Fibroblast of pulmonary artery (primary cell): ENCODE data around the gene TIAM2.

ENCODE experiments used
- DNase-seq: peaks from one replicate; pipeline ENCODE4 v3.0.0-alpha.2; 2010; ENCODE audit warnings: low read depth
- H3K4me3 ChIP-seq: replicated peaks from 2 replicates; pipeline ENCODE4 v1.5.1; 2011; ENCODE audit warnings: low read depth, mild to moderate bottlenecking, control low read depth, low read length, moderate library complexity
- TF ChIP-seq, protein P1 (sequence below): IDR thresholded peaks from 2 replicates; pipeline ENCODE4 v1.5.1; 2011; ENCODE audit warnings: mild to moderate bottlenecking, control low read depth, low read length, inconsistent platforms; ENCODE audit errors: missing control alignments

TIAM2 gene

DNA sequence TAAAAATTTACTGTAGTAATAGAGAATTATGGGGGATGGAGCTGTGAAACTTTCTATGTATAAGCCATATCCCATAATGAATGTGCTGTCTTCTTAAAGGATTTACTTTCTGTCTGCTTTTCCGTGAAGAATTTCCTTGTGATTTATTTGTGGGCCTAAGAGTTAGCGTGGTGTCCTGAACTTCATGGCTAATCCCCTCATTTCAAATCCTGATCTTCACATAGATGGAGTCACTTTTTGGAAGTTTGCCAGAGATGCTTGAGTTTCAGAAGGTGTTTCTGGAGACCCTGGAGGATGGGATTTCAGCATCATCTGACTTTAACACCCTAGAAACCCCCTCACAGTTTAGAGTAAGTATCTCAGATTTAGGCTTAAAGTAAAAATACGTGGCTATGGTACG, 249.3 kb downstream of the TIAM2 start:
- DNase-seq: no peak
- H3K4me3 ChIP-seq: no peak overlapping the region
- TF ChIP-seq, protein P1, sequence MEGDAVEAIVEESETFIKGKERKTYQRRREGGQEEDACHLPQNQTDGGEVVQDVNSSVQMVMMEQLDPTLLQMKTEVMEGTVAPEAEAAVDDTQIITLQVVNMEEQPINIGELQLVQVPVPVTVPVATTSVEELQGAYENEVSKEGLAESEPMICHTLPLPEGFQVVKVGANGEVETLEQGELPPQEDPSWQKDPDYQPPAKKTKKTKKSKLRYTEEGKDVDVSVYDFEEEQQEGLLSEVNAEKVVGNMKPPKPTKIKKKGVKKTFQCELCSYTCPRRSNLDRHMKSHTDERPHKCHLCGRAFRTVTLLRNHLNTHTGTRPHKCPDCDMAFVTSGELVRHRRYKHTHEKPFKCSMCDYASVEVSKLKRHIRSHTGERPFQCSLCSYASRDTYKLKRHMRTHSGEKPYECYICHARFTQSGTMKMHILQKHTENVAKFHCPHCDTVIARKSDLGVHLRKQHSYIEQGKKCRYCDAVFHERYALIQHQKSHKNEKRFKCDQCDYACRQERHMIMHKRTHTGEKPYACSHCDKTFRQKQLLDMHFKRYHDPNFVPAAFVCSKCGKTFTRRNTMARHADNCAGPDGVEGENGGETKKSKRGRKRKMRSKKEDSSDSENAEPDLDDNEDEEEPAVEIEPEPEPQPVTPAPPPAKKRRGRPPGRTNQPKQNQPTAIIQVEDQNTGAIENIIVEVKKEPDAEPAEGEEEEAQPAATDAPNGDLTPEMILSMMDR: no peak

DNA sequence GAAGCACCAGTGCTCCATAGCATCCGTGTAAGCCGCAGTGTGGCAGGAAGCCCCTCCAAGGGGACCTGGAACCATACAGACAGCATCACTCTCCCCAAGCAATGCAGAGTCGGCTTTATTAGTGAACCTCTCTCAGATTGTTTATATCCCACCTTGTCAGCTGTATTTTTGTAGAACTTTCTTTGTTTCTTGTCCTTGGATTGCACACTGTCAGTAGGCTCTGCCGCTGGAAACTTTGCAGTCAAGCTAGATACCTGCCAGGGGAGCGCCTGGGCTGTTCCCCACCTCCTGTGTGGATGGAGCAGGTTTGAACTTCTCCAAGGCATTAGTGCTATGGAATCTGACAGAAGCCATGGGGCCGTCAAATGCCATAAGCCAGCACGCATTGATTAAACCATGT, 250.1 kb downstream of the TIAM2 start:
- H3K4me3 ChIP-seq: no peak overlapping the region
- DNase-seq: no peak
- TF ChIP-seq, protein P1: no peak

DNA sequence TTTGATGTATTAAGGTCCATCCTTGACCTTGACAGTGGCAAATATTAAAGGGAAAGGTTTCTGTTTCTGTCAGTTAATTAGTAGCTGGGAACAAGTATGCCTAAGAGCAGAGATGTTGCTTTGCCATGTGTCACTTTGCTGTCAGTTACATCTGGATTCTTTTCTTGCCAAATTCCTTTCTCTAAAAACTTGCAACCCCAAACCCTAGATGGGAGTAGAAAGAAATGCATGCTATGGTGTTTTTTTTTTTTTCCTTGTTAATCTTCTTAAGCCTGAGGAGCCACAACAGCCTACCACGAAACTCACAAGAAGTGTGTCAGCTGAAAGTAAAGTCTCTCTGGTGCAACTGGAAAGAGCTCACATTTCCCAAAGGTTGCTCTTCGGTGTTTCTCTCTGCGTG, 250.7 kb downstream of the TIAM2 start:
- DNase-seq: no peak
- TF ChIP-seq, protein P1: no peak
- no peak overlapping the region for H3K4me3 ChIP-seq

DNA sequence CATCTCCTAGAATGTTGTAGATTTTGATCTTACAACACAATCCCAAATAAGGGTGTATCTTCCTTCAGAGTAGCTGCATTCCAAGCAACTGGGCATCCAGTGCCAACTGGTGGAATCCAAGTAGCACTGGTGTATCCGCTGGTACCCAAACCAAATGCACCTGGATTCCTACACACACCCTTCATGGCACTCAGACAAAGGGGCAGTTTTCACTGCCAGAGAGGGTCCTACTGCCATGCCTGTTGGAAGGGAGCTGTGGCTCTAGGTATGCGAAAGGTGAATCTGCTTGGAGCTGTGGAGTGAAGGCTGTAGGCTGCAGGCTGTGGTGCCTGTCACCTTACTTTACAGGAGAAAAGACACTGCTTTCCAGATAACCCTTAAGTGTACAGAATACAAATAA, 251.7 kb downstream of the TIAM2 start:
- TF ChIP-seq, protein P1: no peak
- no peak overlapping the region for H3K4me3 ChIP-seq
- no peak for DNase-seq

DNA sequence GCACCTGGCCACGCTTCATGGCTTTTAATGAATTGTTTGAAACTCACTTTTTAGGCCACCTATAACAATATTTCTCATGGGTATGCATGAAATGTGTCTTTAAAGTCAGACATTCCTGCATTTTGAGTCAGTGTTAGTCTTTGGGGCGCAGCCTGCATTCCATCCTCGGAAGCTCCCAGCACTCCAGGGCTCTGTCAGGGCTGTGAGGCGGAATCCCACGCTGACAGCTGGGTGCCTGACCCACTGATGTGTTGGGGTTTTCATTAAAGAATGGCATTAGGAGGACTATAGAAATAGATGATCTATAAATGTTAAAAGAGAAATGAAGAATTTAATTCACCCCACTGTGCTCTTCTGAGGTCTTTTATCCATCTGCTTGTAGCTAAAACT, 252.5 kb downstream of the TIAM2 start:
- H3K4me3 ChIP-seq: no peak overlapping the region
- TF ChIP-seq, protein P1: no peak
- peak; percentile 43 for DNase-seq

DNA sequence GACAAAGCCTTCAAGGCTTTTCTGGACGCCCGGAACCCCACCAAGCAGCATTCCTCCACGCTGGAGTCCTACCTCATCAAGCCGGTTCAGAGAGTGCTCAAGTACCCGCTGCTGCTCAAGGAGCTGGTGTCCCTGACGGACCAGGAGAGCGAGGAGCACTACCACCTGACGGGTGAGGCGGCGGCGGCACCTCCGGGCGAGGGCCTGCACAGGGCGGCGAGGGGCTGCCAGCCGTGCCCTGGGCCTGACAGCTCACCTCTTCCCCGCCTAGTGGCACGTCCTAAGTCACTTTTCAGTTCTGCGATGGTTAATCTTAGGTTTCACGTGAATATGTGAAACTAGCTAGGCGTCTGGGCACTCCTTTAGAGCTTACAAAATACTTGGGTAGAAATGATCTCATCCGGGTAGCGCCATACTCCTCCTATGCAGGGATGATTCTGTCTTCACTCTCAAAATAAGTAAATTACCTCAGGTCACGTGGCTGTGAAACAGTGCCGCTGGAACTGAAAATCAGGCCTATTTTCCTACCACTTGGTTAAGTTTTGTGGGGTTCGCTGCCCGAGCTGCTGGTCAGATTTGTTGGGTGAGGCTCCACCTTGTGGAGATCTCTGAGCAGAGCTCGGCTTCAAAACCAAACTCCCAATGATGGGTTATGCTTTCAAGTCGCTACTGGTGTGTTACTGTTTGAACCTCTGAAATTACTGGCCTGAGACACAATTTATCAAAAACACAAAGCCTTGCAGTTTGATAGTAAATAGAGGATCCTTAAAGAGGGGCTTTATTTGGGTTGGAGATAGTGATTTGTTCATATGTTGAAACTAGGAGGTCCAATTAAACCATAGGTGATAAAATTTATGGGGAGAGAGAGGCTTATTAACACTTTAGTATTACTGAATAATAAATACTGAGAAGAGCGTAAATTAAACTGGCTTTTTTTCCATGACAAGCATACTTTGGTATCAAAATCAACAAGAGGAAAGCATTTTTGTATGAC, 253.2 kb downstream of the TIAM2 start:
- DNase-seq: peak; percentile 78
- TF ChIP-seq, protein P1: peak; percentile 86
- no peak overlapping the region for H3K4me3 ChIP-seq
